NOMO-1 treated with DMSO at 0.1 percent for 48 hours (cell line): ENCODE measurements around the gene IRF9.

Experiments used
- DNase-seq: peaks from one replicate; lab custom pipeline; 2025; ENCODE audit not compliant: unreplicated experiment; lab: John Stamatoyannopoulos, UW

Gene IRF9

GRCh38 chr14:24176599-24176998 lies 15.5 kb downstream of the IRF9 start:
- no peak for DNase-seq

- DNase-seq = no peak
Observed at GRCh38 chr14:24177041-24177825, 16.2 kb downstream of the IRF9 start.

- DNase-seq = no peak
Observed at GRCh38 chr14:24177891-24178290, 16.8 kb downstream of the IRF9 start.

DNA sequence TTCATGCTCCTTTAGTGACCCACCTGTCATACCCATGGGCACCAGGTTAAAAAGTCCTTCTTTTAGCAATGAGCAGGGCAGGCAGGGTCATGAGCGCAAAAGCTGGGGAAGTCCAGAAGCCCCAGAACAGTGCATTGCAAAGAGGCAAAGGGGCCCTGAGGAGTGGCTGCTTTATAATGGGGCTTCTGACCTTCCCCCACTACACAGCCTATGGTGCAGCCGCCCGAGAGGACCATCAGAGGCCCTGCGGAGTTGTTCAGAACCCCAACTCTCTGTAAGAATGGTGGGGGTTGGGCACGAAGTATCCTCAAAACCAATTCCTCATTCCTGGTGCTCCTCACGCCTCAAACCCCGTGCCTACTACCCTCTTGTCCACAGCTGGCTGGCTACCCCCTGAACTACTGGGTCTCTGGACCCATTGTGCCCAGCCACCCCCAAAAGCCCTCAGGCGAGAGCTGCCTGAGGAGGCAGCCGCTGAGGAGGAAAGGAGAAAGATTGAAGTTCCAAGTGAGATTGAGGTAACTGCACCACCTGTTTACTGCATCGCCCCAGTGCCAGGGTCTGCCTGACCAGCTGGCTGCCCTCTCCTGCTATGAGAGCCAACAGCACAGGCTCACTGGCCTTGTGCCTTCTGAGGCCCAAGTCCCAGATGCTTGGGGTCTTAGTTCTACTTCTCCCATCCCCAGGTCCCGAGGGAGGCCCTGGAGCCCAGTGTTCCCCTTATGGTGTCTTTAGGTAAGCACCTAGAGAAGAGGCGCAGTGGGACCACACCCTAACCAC lies 17.5 kb downstream of the IRF9 start:
- no peak for DNase-seq

- no peak for DNase-seq
Observed at GRCh38 chr14:24179294-24179960, 18.4 kb downstream of the IRF9 start.

- DNase-seq = no peak
Observed at GRCh38 chr14:24179961-24180796, 19.1 kb downstream of the IRF9 start.

- DNase-seq = no peak
Observed at GRCh38 chr14:24181371-24182077, 20.5 kb downstream of the IRF9 start.

GRCh38 chr14:24182110-24182882 lies 21.2 kb downstream of the IRF9 start:
- DNase-seq = no peak

- DNase-seq = no peak
Observed at GRCh38 chr14:24183014-24183481, 22.0 kb downstream of the IRF9 start.

DNA sequence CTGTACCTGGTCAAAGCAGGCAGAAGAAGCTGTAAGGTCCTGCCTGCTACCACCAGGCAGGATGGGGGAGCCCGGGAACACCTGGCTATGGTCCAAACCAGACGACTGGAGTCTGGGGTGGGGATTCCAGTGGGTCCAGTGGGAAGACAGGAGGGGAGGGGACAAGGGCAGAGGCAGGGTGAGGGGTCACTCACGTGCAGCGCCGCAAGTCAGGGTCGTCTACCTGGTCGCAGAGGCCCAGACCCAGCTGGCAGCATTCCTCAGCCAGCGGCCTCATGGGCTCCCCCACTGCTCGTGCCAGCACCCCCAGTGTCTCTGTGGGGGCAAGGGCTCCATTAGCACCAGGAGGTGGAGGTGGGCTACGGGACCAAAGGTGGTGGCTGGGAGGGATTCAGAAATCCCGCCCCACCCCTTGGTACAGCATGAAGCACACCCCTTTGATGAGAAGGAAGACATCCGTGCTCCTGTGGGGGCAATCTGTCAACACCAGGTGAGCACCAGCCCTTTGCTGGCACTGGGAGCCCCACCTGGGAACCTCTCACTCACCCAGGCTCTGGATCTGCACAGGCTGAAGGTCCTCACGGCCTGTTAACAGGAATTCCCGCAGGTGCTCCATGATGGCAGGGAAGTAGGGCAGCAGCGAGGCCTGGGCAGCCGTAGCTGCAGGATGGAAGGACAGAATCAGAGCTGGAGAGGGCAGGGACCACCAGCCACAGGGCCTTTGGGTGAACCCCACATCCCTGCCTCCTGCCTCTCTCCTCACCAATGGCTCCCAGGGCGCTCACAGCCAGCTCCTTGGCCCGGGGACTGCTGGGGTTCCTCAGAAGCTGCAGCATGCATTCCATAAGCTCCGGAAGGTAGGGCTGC lies 23.3 kb downstream of the IRF9 start:
- no peak for DNase-seq

DNA sequence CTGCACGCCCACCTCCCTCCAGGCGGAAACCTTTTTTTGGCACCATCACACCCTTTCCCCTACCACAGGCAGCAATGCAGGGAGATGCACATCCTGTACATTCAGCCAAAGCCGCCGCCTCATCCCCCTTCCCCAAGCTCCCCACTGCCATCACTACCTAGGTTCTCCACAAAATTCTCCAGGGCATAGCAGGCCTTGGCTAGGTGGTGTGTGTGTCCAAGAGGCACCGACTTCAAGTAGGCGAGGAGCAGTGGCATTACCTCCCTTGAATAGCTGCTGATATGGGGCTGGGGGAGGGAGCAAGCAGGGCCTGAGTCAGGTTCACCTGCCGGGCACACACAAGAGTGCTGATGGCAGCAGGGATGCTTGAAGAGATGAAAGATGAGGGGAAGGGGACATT lies 24.0 kb downstream of the IRF9 start:
- DNase-seq = no peak

GRCh38 chr14:24185741-24186140 lies 24.7 kb downstream of the IRF9 start:
- DNase-seq = no peak

- no peak for DNase-seq
Observed at GRCh38 chr14:24186831-24187538, 25.9 kb downstream of the IRF9 start.

DNA sequence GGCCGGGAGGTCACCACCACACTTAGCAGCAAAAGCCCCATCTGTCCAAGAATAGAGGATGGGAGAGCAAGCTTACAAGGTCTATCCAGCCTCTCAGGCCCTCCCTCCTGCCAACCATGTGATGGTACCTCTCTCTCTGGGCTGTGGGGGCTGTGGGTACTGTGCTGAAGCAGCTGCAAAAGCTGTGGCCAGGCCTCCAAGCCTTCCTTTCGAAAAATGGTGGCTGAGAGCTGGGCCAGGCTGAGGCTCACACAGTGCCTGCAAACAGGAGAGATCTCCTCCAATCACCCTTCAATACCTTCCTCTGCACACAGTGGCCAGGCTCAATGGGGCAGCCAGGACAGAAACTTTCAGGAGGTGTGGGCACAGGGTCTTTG lies 26.5 kb downstream of the IRF9 start:
- DNase-seq = no peak

- DNase-seq = peak; percentile 92
Observed at GRCh38 chr14:24188251-24189058, 27.4 kb downstream of the IRF9 start, which contains the start of gene IPO4. TSS of gene IPO4 (minus strand) at chr14:24188816. CDS start at chr14:24188787, 29 bp downstream.

GRCh38 chr14:24189059-24189375 lies 28.0 kb downstream of the IRF9 start:
- no peak for DNase-seq

GRCh38 chr14:24189460-24189859 lies 28.4 kb downstream of the IRF9 start:
- DNase-seq = no peak
